HepG2 (cell line): ENCODE results near the gene RDH8. TPM values are rescaled to one million over a fixed set of nuclear protein-coding genes. Genes with fewer than 3 reads are reported as not detected.

Source experiments
- ATAC-seq: fragments of 200-7000 bp; cut with Tn5 transposase; 3 replicates; pipeline ENCODE4 v1.9.1; 2020; ENCODE audit warnings: mild to moderate bottlenecking, moderate library complexity
- BruUV-seq: library from RNA; stranded (reverse); fragments of 400-500 nt; replicated peaks from 2 replicates; lab custom pipeline; 2021; lab: Mats Ljungman, UMichigan
- CTCF ChIA-PET: fragments of 300-600 bp; formaldehyde crosslinking; extraction: SDS; loops from one replicate; lab custom pipeline; 2021; ENCODE audit warnings: low total read pairs, inconsistent platforms, low intra/inter-chr PET ratio; lab: Yijun Ruan, JAX
- POLR2A ChIA-PET: fragments of 350-600 bp; sonication (Branson Sonifier 250); formaldehyde crosslinking; loops from one replicate; lab custom pipeline; 2020; ENCODE audit warnings: antibody characterized with exemption, inconsistent platforms; lab: Yijun Ruan, JAX
- DNase-seq: peaks from one replicate; pipeline ENCODE4 v3.0.0-alpha.2; 2015; ENCODE audit warnings: low spot score
- FAIRE-seq: peaks from 3 replicates; lab custom pipeline; 2011; peaks lifted over from hg19 to GRCh38; lab: Jason Lieb, UNC
- H2AFZ ChIP-seq: one replicate; pipeline ENCODE4 v1.6.1; 2011; ENCODE audit warnings: low read length, inconsistent platforms
- H3K27ac ChIP-seq: fragments of 300-600 bp; 3 replicates; pipeline ENCODE4 v1.8.0; 2011; ENCODE audit warnings: mixed run types, mild to moderate bottlenecking, mixed read lengths, low read length, inconsistent platforms; ENCODE audit not compliant: insufficient read depth; ENCODE audit errors: extremely low read length
- H3K27me3 ChIP-seq, 2 experiments: fragments of 200-600 bp in 1 of 2; 2 replicates in 1 of 2; 3 replicates in 1 of 2; pipeline versions ENCODE4 v1.6.0 to v1.8.0; 2011; ENCODE audit warnings: low read length in 2 of 2, mild to moderate bottlenecking in 2 of 2, moderate library complexity in 2 of 2, inconsistent platforms in 1 of 2; ENCODE audit not compliant: insufficient read depth in 2 of 2, control insufficient read depth in 1 of 2
- H3K36me3 ChIP-seq, 2 experiments: fragments of 200-600 bp in 1 of 2; replicated peaks in 1 of 2; 2 replicates in 1 of 2; 3 replicates in 1 of 2; pipeline versions ENCODE4 v1.5.1 to v1.8.0; 2011; ENCODE audit warnings: low read length in 2 of 2, inconsistent platforms in 1 of 2; ENCODE audit not compliant: insufficient read depth in 2 of 2, control insufficient read depth in 1 of 2
- H3K4me1 ChIP-seq: 2 replicates; pipeline ENCODE4 v1.5.1; 2012; ENCODE audit warnings: low read length, inconsistent platforms; ENCODE audit not compliant: insufficient read depth
- H3K4me2 ChIP-seq: 2 replicates; pipeline ENCODE4 v1.6.0; 2011; ENCODE audit warnings: low read depth, low read length, inconsistent platforms
- H3K4me3 ChIP-seq, 3 experiments: fragments of 200-600 bp in 1 of 3; sonication (generic), shearing (Covaris generic) in 1 of 3; replicated peaks in 1 of 3; 2 replicates each; pipeline ENCODE4 v1.5.1; 2011 to 2016; ENCODE audit warnings: low read length in 3 of 3, inconsistent platforms in 2 of 3, low read depth in 2 of 3, mild to moderate bottlenecking in 2 of 3, control low read depth in 1 of 3, mixed read lengths in 1 of 3; ENCODE audit not compliant: insufficient read depth in 1 of 3
- H3K79me2 ChIP-seq: one replicate; pipeline ENCODE4 v1.6.1; 2011; ENCODE audit warnings: low read length, inconsistent platforms; ENCODE audit not compliant: insufficient read depth
- H3K9ac ChIP-seq: 2 replicates; pipeline ENCODE4 v1.6.0; 2011; ENCODE audit warnings: mild to moderate bottlenecking, low read depth, low read length, inconsistent platforms; ENCODE audit not compliant: insufficient read depth
- H3K9me3 ChIP-seq: 2 replicates; pipeline ENCODE4 v1.5.1; 2012; ENCODE audit warnings: mild to moderate bottlenecking, low read length
- H4K20me1 ChIP-seq: 2 replicates; pipeline ENCODE4 v1.6.0; 2011; ENCODE audit warnings: inconsistent platforms, mild to moderate bottlenecking, low read length, moderate library complexity; ENCODE audit not compliant: insufficient read depth
- PCBP2 ChIP-seq: fragments of 200-400 bp; formaldehyde crosslinking; optimal IDR thresholded peaks from 2 replicates; pipeline ENCODE3; 2018; ENCODE audit warnings: low read length, low read depth; ENCODE audit not compliant: poor library complexity, severe bottlenecking
- ZNF674 ChIP-seq: sonication (generic); formaldehyde crosslinking; IDR thresholded peaks from 2 replicates; pipeline ENCODE4 v1.5.0; 2020; ENCODE audit warnings: low read depth, mild to moderate bottlenecking, missing genetic modification reagents
- ZNF784 ChIP-seq: sonication (generic); formaldehyde crosslinking; IDR thresholded peaks from 2 replicates; pipeline ENCODE4 v1.5.1; 2020; ENCODE audit warnings: missing genetic modification reagents, mild to moderate bottlenecking, borderline replicate concordance
- ZNF792 ChIP-seq: IDR thresholded peaks from 2 replicates; pipeline ENCODE4 v1.6.1; 2016
- ZNF850 ChIP-seq: sonication (generic); formaldehyde crosslinking; conservative IDR thresholded peaks from 2 replicates; pipeline ENCODE4 v1.9.0; 2021; ENCODE audit warnings: mild to moderate bottlenecking, missing genetic modification reagents
- ZSCAN22 ChIP-seq: sonication (generic); formaldehyde crosslinking; IDR thresholded peaks from 2 replicates; pipeline ENCODE4 v1.4.0; 2020; ENCODE audit warnings: mild to moderate bottlenecking, missing genetic modification reagents
- WGBS: methylation state at CpG from one replicate; pipeline ENCODE4 v1.1.6; 2017; ENCODE audit warnings: low lambda C conversion rate; 5-methylcytosine and 5-hydroxymethylcytosine counted together
- in situ Hi-C: cut with HindIII; loops from 2 replicates; pipeline ENCODE4 v1.10.0; 2017; ENCODE audit warnings: low pct_unique_long_range_greater_than_20kb; ENCODE audit not compliant: extremely low pct_ligation_motif_present
- intact Hi-C: fragments of 100-400 bp; cut with micrococcal nuclease; formaldehyde crosslinking; loops from one replicate; pipeline ENCODE4 v1.10.0; 2022; ENCODE audit not compliant: unreplicated experiment
- polyA plus RNA-seq, 8 experiments: library from polyadenylated mRNA; depleted of rRNA in 3 of 8; stranded (reverse) in 7 of 8; unstranded in 1 of 8; fragments of >200 nt; fragmentation: Illumina TruSeq in 4 of 8; extraction: Trizol in 4 of 8; gene quantifications; 2 replicates each; pipeline versions ENCODE4 v1.2.1 to v1.2.3, GENCODE V29; 2011 to 2016; ENCODE audit warnings: low read depth in 4 of 8, missing spikeins in 1 of 8, mixed read lengths in 1 of 8; ENCODE audit not compliant: insufficient read depth in 1 of 8
- total RNA-seq, 5 experiments: library from RNA; depleted of rRNA; stranded (reverse); fragments of >200 nt; fragmentation: Illumina TruSeq; extraction: Trizol; gene quantifications; 2 replicates each; pipeline ENCODE4 v1.2.3, GENCODE V29; 2016; ENCODE audit warnings: low read depth in 1 of 5

RDH8 gene
- total and polyA plus RNA-seq, 2 of the 13 experiments (the other 11 are each of a cell fraction or from before 2014, with no cell fraction given): not detected

GRCh38 chr19:10006335-10006708 lies 7.0 kb upstream of the RDH8 start:
- Histone ChIP-seq H3K4me2 (no peak overlapping the region), H4K20me1 (0 out of 2 replicates have a peak, but pooled peaks cover 2% of the 10 kb centered on the region), H3K9ac (no peak overlapping the region), H3K4me1 (peaks cover 12% of the 10 kb centered on the region), H3K4me3 (no peak overlapping the region), H2AFZ (no peak overlapping the region), H3K27ac (no peak overlapping the region), H3K9me3 (no peaks in the 10 kb centered on the region), H3K27me3 (peaks cover 0 to 31% of the 10 kb centered on the region in 2 experiments), H3K36me3 (no peaks in the 10 kb centered on the region), H3K79me2 (no peaks in the 10 kb centered on the region)
- POLR2A ChIA-PET: no interaction called here
- no TSS peak for BruUV-seq
- in situ Hi-C loops: no loop called here
- no peak for FAIRE-seq
- CTCF ChIA-PET: no interaction called here
- no peak for DNase-seq
- intact Hi-C loops: no loop called here
- no peak for TF ChIP-seq ZNF784 (CRISPR knock-in tag)
- TF ChIP-seq ZNF674 (CRISPR knock-in tag): no peak
- no peak for TF ChIP-seq ZNF850 (CRISPR knock-in tag)
- WGBS: 39% methylated on average over 7 of the region's 7 CpGs
- no peak for ATAC-seq

- no peak overlapping the region for H3K4me2 ChIP-seq
- no peak overlapping the region for H3K4me3 ChIP-seq
- no TSS peak for BruUV-seq
- in situ Hi-C loops (no loop called here), intact Hi-C loops (no loop called here)
- no peak overlapping the region for H2AFZ ChIP-seq
- H3K4me1 ChIP-seq: peaks cover 8% of the 10 kb centered on the region
- ATAC-seq (no peak), FAIRE-seq (no peak), DNase-seq (no peak)
- peaks cover 0 to 36% of the 10 kb centered on the region in 2 experiments for H3K27me3 ChIP-seq
- H3K79me2 ChIP-seq: no peaks in the 10 kb centered on the region
- no peaks in the 10 kb centered on the region for H3K36me3 ChIP-seq
- ChIA-PET CTCF (no interaction called here), POLR2A (no interaction called here)
- H3K27ac ChIP-seq: no peak overlapping the region
- H3K9ac ChIP-seq: no peak overlapping the region
- H4K20me1 ChIP-seq: 0 out of 2 replicates have a peak, but pooled peaks cover 2% of the 10 kb centered on the region
- H3K9me3 ChIP-seq: no peaks in the 10 kb centered on the region
- TF ChIP-seq ZSCAN22 (peak; percentile 97), ZNF792 (CRISPR knock-in tag) (no peak), PCBP2 (no peak)
Observed at GRCh38 chr19:10006752-10007323, 6.4 kb upstream of the RDH8 start.
